ENCODE results near the gene LUZP1. TPM values are rescaled to one million over a fixed set of nuclear protein-coding genes. Genes with fewer than 3 reads are reported as not detected.

LUZP1 gene
- total and polyA plus RNA-seq, 4 donors = 2.6 to 9.3 (median 5.1) TPM

DNA sequence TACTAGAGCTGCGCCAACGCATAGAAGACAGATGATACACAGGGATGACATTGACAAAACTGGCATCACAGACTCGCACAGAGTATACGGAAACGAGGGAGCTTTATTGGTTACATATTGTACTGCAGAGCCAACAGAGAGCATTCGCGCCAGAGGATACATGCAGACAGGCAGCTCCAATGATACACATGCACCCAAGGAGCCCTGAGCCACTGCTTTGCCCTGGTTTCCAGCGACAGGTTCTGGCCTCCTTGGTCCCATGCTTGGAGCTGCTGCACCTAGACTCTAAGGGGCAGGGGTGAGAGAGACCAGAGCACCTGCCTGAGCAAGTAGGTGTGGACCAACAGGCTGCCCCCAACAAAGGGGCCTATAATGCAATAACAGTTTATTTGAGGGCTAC is 83.8 kb downstream of the LUZP1 start:
- TF ChIP-seq, protein P1, sequence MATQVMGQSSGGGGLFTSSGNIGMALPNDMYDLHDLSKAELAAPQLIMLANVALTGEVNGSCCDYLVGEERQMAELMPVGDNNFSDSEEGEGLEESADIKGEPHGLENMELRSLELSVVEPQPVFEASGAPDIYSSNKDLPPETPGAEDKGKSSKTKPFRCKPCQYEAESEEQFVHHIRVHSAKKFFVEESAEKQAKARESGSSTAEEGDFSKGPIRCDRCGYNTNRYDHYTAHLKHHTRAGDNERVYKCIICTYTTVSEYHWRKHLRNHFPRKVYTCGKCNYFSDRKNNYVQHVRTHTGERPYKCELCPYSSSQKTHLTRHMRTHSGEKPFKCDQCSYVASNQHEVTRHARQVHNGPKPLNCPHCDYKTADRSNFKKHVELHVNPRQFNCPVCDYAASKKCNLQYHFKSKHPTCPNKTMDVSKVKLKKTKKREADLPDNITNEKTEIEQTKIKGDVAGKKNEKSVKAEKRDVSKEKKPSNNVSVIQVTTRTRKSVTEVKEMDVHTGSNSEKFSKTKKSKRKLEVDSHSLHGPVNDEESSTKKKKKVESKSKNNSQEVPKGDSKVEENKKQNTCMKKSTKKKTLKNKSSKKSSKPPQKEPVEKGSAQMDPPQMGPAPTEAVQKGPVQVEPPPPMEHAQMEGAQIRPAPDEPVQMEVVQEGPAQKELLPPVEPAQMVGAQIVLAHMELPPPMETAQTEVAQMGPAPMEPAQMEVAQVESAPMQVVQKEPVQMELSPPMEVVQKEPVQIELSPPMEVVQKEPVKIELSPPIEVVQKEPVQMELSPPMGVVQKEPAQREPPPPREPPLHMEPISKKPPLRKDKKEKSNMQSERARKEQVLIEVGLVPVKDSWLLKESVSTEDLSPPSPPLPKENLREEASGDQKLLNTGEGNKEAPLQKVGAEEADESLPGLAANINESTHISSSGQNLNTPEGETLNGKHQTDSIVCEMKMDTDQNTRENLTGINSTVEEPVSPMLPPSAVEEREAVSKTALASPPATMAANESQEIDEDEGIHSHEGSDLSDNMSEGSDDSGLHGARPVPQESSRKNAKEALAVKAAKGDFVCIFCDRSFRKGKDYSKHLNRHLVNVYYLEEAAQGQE (IDR thresholded peaks at IDR 0.05) = no peak
- TF ChIP-seq CTCF (IDR thresholded peaks at IDR 0.05; ENCODE audit: low read depth, low read length, missing input control) (no peak), NR2F2 (IDR thresholded peaks at IDR 0.05) (no peak), ATF3 (IDR thresholded peaks at IDR 0.05) (no peak), TAF1 (conservative IDR thresholded peaks at IDR 0.05) (no peak)
- TF ChIP-seq, protein P2, sequence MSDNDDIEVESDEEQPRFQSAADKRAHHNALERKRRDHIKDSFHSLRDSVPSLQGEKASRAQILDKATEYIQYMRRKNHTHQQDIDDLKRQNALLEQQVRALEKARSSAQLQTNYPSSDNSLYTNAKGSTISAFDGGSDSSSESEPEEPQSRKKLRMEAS (IDR thresholded peaks at IDR 0.05) = no peak
- Histone ChIP-seq H3K27ac (ENCODE audit: low read depth in 1 of 2, low read length in 2 of 2) (no peak overlapping the region), H3K27me3 (ENCODE audit: control insufficient read depth in 4 of 4, insufficient read depth in 4 of 4, low read length in 3 of 4) (no peaks in the 10 kb centered on the region), H3K4me3 (ENCODE audit: low read depth in 1 of 3, low read length in 3 of 3) (no peak overlapping the region), H3K36me3 (ENCODE audit: control insufficient read depth in 4 of 4, insufficient read depth in 3 of 4, low read depth in 1 of 4, low read length in 3 of 4) (peaks cover 2 to 71% (median 39%) of the 10 kb centered on the region in 4 donors), H3K9me3 (ENCODE audit: control insufficient read depth in 4 of 4, low read length in 3 of 4) (no peaks in the 10 kb centered on the region), H3K9ac (ENCODE audit: low read depth in 1 of 2, low read length in 2 of 2) (no peak overlapping the region), H3K4me1 (ENCODE audit: control insufficient read depth in 4 of 4, insufficient read depth in 4 of 4, low read length in 3 of 4) (peaks cover 0 to 3% (median 0%) of the 10 kb centered on the region in 4 donors)
- 96% methylated on average over 8 of the region's 8 CpGs for WGBS
- DNase-seq (ENCODE audit: low spot score) = no peak

DNA sequence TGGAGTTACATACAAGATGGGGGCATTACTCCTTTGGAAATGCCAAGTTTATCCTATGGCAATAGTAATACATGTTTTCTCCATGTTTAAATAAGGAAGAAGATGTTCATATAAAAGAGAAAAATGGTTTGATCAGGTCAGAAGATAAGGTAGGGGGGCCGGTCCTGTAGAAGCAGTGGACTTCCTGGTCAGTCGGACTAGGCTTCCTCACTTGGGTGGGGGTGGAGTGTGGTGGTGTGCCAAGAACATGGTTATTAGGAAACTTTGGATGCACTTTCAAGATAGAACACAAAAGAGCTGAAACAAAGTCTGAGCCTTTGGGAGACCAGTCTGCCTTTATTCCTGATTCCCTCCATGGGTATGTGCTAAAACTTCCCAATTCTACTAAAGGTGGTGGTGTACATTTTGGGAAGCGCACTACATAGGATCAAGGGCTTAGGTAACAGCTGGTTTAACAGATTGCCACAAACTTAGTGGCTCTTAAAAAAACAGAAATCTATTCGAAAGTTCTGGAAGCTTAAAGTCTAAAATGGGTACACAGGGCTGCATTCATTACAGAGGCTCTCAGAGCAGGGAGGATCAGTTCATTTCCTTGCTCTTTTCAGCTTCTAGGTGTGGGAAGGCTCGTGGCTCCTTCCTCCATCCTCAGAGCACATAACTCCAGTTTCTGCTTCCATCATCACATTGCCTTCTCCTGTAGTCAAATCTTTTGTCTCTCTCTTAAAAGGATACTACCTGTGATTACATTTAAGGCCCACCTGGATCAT is 84.8 kb downstream of the LUZP1 start:
- H3K27me3 ChIP-seq (ENCODE audit: control insufficient read depth in 4 of 4, insufficient read depth in 4 of 4, low read length in 3 of 4) = no peaks in the 10 kb centered on the region
- H3K9ac ChIP-seq (ENCODE audit: low read depth in 1 of 2, low read length in 2 of 2) = no peak overlapping the region
- H3K9me3 ChIP-seq (ENCODE audit: control insufficient read depth in 4 of 4, low read length in 3 of 4) = no peaks in the 10 kb centered on the region
- H3K27ac ChIP-seq (ENCODE audit: low read depth in 1 of 2, low read length in 2 of 2) = no peak overlapping the region
- TF ChIP-seq, protein P2 (IDR thresholded peaks at IDR 0.05) = no peak
- peak in 1 of 2 donors; percentile 23 for TF ChIP-seq HNF4A (conservative IDR thresholded peaks at IDR 0.05)
- no peak for DNase-seq (ENCODE audit: low spot score)
- peaks cover 0 to 3% (median 0%) of the 10 kb centered on the region in 4 donors for H3K4me1 ChIP-seq (ENCODE audit: control insufficient read depth in 4 of 4, insufficient read depth in 4 of 4, low read length in 3 of 4)
- 72% methylated on average over 5 of the region's 5 CpGs for WGBS
- no peak overlapping the region for H3K4me3 ChIP-seq (ENCODE audit: low read depth in 1 of 3, low read length in 3 of 3)
- H3K36me3 ChIP-seq (ENCODE audit: control insufficient read depth in 4 of 4, insufficient read depth in 3 of 4, low read depth in 1 of 4, low read length in 3 of 4) = peaks cover 5 to 77% (median 45%) of the 10 kb centered on the region in 4 donors

DNA sequence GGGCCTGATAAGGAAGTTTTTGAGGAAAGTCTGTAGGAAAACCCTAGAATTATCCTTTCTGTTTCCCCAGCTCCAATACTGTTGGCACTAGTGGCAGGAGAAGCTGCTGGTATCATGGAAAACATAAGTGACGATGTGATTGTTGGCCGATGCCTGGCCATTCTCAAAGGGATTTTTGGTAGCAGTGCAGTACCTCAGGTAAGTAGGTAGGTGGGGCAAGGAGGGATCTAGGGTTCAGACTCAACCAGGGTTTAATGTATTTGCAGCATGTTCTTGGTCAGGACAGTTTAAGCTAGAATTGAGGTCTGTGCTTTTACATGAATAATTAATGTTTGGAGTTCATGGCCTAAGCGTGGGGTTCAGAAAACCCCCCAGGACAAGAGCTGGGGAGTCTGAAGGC is 87.3 kb downstream of the LUZP1 start:
- Histone ChIP-seq H3K27me3 (ENCODE audit: control insufficient read depth in 4 of 4, insufficient read depth in 4 of 4, low read length in 3 of 4) (no peaks in the 10 kb centered on the region), H3K36me3 (ENCODE audit: control insufficient read depth in 4 of 4, insufficient read depth in 3 of 4, low read depth in 1 of 4, low read length in 3 of 4) (peaks cover 12 to 75% (median 43%) of the 10 kb centered on the region in 4 donors), H3K9me3 (ENCODE audit: control insufficient read depth in 4 of 4, low read length in 3 of 4) (no peaks in the 10 kb centered on the region), H3K27ac (ENCODE audit: low read depth in 1 of 2, low read length in 2 of 2) (no peak overlapping the region), H3K4me1 (ENCODE audit: control insufficient read depth in 4 of 4, insufficient read depth in 4 of 4, low read length in 3 of 4) (peaks cover 0 to 3% (median 0%) of the 10 kb centered on the region in 4 donors), H3K4me3 (ENCODE audit: low read depth in 1 of 3, low read length in 3 of 3) (no peak overlapping the region), H3K9ac (ENCODE audit: low read depth in 1 of 2, low read length in 2 of 2) (no peak overlapping the region)
- 95% methylated on average over 3 of the region's 3 CpGs for WGBS
- TF ChIP-seq CTCF (IDR thresholded peaks at IDR 0.05; ENCODE audit: low read depth, low read length, missing input control) = no peak
- no peak for TF ChIP-seq NR2F2 (IDR thresholded peaks at IDR 0.05)
- TF ChIP-seq RAD21 (IDR thresholded peaks at IDR 0.05) = no peak
- no peak for TF ChIP-seq YY1 (IDR thresholded peaks at IDR 0.05)
- no peak for TF ChIP-seq HNF4A (conservative IDR thresholded peaks at IDR 0.05)
- TF ChIP-seq FOXA2 (IDR thresholded peaks at IDR 0.05) = no peak
- no peak for TF ChIP-seq SP1 (IDR thresholded peaks at IDR 0.05)
- TF ChIP-seq HNF4G (IDR thresholded peaks at IDR 0.05) = no peak
- no peak for DNase-seq (ENCODE audit: low spot score)

Data from liver (tissue), 9 donors.